HEK293 (cell line): ENCODE results near the gene LCMT1.

Source experiments
- CTCF ChIP-seq: fragments of 450-650 bp; formaldehyde crosslinking; IDR thresholded peaks from 2 replicates; pipeline ENCODE4 v1.5.1; 2016; ENCODE audit warnings: missing biosample characterization, missing genetic modification characterization
- GFI1B ChIP-seq: fragments of 450-650 bp; formaldehyde crosslinking; IDR thresholded peaks from 2 replicates; pipeline ENCODE4 v1.5.1; 2016; ENCODE audit warnings: missing biosample characterization, missing genetic modification characterization
- ZBTB20 ChIP-seq: fragments of 450-650 bp; formaldehyde crosslinking; IDR thresholded peaks from 2 replicates; pipeline ENCODE4 v1.5.1; 2016; ENCODE audit warnings: missing biosample characterization, missing genetic modification characterization
- ZNF274 ChIP-seq, 2 experiments: fragments of 200-500 bp in 1 of 2; fragments of 450-650 bp in 1 of 2; sonication (Bioruptor generic) in 1 of 2; formaldehyde crosslinking in 1 of 2; IDR thresholded peaks; 2 replicates each; pipeline versions ENCODE4 v1.5.1 to v1.6.1; 2014 to 2016; ENCODE audit warnings: borderline replicate concordance in 1 of 2, inconsistent platforms in 1 of 2, low read length in 1 of 2, missing biosample characterization in 1 of 2, missing genetic modification characterization in 1 of 2
- ZNF701 ChIP-seq: fragments of 450-650 bp; formaldehyde crosslinking; IDR thresholded peaks from 2 replicates; pipeline ENCODE4 v1.5.1; 2016; ENCODE audit warnings: missing biosample characterization, missing genetic modification characterization
- TF ChIP-seq, protein P1 (sequence below): fragments of 450-650 bp; formaldehyde crosslinking; IDR thresholded peaks from 2 replicates; pipeline ENCODE4 v1.5.1; 2016; ENCODE audit warnings: missing biosample characterization, missing genetic modification characterization

DNA sequence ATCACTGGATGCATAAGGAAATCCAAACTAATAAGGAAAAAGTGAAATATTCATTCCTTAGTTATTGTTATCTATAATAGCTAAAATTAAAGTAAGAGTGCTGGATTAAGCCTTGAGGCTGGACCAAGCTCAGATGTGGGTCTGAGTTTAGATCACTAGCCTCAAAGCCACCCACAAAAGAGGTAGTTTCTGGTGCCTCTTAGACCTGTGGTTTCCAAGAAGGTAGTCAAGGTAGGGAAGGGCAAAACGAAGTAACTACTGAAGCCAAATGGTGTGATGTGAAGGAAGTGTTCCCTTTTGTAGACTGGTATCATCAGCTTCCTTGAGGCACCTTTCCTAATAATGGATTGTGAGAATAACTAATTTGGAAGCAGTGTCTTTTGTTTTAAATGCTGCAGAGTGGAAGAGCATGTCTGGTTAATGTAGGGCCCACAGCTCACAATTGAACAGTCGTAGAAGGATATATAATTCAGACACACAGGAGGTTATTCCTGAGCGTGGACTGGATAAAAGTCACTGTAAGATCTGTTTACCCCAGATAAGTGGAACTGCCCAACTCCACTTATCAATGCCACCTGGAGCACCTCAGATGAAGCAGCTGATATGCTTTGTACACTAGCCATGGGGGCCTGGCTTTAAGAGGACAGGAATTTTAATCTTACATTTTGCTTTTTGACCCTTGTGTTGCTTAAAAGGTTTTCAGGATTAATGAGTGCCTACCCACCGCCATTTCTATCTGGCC, 31.7 kb upstream of the LCMT1 start:
- TF ChIP-seq ZBTB20 (tag by site-specific recombination) (no peak), ZNF701 (tag by site-specific recombination) (no peak), GFI1B (no peak), ZNF274 (IDR thresholded peaks at IDR 0.05; ENCODE audit: low read length) (no peak), ZNF274 (tag by site-specific recombination; IDR thresholded peaks at IDR 0.05; ENCODE audit: borderline replicate concordance) (no peak), CTCF (tag by site-specific recombination) (no peak)
- TF ChIP-seq, protein P1, sequence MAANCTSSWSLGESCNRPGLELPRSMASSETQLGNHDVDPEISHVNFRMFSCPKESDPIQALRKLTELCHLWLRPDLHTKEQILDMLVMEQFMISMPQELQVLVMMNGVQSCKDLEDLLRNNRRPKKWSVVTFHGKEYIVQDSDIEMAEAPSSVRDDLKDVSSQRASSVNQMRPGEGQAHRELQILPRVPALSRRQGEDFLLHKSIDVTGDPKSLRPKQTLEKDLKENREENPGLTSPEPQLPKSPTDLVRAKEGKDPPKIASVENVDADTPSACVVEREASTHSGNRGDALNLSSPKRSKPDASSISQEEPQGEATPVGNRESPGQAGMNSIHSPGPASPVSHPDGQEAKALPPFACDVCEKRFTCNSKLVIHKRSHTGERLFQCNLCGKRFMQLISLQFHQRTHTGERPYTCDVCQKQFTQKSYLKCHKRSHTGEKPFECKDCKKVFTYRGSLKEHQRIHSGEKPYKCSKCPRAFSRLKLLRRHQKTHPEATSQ (tag by site-specific recombination): no peak
